HG03139 (cell line): ENCODE data around the gene MAML2.

Source experiments
- ATAC-seq: cut with Tn5 transposase; IDR thresholded peaks from one replicate; pipeline ENCODE4 v1.9.1; 2021; ENCODE audit not compliant: unreplicated experiment

Gene MAML2

DNA sequence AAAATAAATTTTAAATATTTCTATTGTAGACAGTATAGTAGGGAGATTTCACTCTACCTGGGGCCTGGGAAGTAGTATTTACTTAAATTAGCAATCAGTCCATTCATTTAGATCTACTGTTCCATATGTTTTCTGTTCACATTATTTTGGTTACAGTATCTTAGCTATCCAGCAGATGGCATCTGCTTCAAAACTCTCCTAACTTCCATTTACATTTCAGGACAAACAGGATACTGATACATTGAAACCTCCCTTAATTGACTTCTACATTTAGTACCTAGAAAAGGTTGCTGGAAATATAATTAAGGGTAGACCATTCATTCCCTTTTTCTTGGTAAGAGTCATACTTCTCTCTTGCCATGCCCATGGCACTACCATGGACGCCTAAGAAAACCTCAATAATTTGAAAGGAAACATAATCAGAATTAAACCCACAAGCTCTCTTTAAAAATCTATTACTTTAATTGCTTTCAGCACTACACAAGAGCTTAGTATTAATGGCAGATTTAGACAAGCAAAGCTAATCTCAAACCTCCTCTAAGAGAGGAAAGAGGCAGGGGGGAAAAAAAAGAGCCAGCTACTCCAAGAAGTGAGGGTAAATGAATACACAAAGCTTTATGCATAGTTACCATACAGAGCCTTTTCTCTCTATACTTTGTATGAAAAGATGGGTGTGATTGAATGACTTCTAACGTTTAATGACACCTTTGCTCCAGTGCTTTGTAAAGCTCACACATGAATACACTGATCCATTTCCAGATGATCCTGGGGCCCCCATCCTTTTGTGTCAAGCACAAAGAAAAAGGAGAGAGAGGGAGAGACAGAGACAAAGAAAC lies 287.9 kb downstream of the MAML2 start:
- ATAC-seq = no peak

DNA sequence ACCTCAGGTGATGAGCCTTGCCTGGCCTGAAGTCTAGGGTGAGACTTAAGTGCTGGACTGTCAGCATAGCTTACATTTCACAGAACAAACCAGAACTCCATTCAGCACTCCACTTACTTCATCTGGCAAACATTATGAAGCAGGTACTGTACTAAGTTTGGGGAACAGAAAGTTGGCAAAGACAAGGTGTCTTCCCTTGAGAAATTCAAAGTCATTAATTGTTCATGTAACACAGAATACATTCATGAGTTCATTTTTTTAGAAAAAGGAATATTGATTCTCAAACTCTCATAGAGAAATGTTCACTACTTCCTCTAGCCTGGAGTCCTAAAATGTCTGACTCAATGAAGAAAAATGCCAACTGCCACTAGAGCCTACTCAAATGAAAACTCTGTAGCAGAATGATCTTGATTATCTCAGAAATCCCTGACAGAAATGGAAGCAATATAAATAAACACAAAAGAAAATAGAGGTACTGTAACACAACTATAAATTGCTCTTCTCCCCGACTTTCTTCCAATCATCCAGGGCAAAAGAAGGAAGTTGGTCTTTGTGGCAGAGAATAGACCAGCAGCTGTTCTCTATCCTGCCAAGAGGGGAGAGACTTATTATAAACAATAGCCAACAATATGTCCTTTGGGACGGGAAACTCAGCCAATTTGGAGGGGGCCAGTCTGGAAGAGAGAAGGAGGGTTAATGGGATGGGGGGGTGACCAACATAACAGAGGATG lies 289.9 kb downstream of the MAML2 start:
- no peak for ATAC-seq

DNA sequence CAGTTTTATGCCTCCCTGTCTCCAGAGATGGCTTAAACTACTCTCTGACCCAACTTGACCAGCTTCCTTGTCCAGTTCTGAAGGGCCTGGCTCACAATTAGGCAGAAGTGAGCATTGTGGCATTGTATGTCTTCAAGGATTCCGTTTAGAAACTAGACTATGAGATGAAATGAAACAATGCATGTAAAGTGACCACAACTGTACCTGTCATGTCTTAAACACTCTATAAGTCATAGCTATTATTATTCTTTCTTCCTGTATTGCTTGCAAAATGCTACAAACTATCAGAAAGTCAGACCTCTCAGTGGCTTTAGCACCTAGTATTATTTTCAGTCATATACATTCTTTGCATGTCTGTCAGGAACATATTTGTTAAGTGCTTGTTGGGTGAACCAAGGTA lies 291.2 kb downstream of the MAML2 start:
- peak; percentile 91 for ATAC-seq

GRCh38 chr11:96050435-96051182 lies 292.4 kb downstream of the MAML2 start:
- ATAC-seq = no peak

GRCh38 chr11:96049426-96049825 lies 293.6 kb downstream of the MAML2 start:
- ATAC-seq = no peak

DNA sequence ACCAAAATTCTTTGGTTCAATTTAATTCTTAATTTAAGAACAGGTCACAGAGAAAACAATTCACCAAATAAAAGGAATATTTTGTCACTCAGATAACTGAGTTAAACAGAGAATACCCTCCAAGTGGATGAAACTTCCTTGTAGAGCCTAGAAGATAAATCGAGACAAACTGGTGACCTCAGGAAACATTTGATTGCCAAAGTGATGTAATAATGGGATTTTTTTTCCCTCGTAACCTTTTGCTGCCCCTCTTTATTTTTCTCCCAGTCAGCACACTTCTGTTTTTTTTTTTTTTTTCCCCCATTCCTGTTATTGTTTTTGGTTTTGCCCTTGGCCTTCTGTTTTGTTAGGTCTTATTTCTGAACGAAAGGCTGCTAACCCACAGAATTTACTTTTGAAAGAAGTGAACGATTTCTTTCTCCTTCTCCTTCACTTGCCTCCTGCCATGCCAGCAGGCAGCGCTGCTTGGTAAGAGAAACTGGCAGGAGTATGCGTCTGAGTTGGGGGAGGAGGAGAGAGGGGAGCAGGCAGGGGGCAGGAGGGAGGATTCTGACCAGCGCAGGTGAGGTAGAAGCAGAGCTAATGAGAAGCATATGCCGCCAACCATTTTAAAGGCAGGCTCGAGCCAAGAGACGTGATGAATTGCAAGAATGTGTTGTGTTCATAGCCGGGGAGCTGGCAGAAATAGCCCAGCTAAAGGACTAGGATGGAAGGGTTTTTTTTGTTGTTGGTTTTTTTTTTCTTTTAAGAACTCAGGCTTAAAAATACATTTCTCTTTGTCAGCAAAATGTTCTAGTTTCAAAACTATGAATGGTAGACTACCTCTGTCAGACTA lies 297.2 kb downstream of the MAML2 start:
- no peak for ATAC-seq

GRCh38 chr11:96044747-96045146 lies 298.2 kb downstream of the MAML2 start:
- no peak for ATAC-seq

GRCh38 chr11:96044311-96044710 lies 298.7 kb downstream of the MAML2 start:
- ATAC-seq = no peak

GRCh38 chr11:96043291-96043690 lies 299.7 kb downstream of the MAML2 start:
- no peak for ATAC-seq

DNA sequence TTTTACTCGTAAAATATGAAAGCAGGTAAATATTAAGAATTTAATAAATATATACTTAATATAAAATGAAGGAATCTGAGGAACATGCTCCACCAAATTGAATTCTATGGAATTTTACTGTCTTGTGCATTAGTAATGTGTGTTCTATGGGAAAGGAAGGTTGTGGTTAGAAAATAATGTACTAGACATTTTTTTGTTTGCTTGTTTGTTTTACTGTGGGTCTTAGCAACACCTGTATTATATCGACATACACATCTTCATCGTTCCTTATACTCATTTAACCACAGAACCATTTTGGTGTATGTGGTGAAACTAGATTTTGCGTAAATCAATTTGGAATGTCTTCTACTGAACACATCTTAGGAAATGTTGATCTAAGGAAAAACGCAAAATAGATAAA lies 304.9 kb downstream of the MAML2 start:
- no peak for ATAC-seq

GRCh38 chr11:96037405-96037949 lies 305.5 kb downstream of the MAML2 start:
- ATAC-seq = no peak

- ATAC-seq = no peak
These were observed 306.1 kb downstream of the MAML2 start for GRCh38 chr11:96036863-96037262.

- ATAC-seq = no peak
These were observed 307.3 kb downstream of the MAML2 start for GRCh38 chr11:96035740-96036078.

DNA sequence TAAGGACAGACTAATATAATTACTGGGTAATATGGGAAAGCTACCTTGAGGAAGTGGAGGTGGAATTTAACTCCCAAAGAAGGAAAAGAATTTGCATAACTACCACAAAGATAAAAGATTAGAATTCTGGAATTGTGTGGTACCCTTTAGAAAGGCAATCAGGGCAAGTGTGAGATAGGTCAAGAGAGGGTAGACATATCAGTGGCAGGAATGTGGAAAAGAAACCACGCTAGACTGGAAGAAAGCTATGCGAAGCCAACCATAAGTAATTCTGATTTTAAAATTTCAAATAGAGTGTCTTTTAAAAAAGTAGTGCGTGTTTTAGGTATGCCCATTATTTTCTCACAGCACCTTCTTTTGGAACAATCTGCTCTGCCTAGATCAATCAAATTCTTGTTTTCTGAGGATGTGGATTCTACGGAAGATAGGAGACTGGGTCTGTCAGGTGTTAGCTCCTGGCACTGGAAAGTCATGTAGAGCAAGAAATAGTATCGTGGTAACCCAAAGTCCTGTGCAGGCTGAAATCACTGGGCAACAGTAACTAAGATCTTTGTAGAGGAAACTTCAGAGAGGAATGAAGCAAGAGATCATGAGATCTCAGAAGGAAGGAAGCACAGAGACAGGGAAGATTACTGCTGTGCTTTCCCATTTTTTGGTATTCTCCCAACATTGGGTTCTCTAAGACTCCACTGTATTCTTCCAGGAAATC lies 307.8 kb downstream of the MAML2 start:
- no peak for ATAC-seq

DNA sequence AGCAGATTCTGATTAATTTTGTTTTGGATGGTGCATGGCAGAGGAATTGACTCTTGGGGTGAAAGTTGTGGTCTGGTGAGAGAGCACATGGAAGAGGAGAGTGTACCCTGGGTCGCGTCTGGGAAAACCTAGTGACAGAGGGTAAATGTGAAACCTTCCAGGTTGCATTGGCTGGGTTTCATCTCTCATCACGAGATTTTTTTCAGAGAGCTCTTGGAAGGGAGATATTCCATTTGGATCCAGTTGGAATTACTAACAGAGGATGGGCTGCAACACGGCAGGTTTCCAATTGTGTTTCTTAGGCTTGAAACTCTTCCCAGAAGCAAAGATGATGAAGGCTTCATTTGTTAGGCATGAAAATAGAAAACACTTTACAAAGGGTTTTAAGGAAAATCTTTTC lies 309.4 kb downstream of the MAML2 start:
- no peak for ATAC-seq

- no peak for ATAC-seq
These were observed 309.9 kb downstream of the MAML2 start for GRCh38 chr11:96033095-96033494.

- ATAC-seq = no peak
These were observed 314.2 kb downstream of the MAML2 start for GRCh38 chr11:96028746-96029145.

DNA sequence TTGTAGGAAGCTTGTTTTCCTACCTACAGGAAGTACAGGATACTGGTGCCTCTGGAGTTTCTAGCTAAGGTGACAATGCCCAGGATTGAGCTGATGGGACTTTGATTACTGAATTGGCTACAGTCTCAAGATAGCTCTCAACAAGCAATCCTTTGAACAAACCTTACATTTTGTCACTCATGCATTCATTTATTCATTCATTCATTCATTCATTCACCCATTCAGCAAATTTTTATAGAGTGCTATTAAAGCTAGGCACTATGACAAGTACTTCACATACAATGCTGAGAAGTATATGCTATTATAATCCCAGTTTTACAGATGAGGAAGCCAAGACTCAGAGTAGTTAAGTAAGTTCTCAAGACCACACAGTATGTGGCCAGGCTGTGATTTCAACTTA lies 316.0 kb downstream of the MAML2 start:
- ATAC-seq = no peak

DNA sequence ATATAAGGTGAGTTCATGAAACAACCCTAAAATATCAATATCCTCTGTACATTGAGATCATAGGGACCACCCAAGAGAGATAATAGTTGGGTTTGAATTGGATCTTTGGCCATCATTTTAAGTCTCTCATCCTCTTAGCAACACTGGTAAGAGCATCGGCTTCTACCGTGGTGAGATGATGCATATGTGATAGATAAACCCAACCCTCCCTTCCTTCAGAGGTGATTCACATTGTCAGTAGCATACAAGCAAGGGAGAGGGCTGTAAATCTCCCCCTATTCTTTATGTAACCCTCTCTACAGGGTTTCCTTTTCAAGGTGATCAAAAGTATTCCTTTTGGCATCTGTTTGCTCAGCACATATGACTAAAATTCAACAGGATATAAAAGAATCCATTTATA lies 316.7 kb downstream of the MAML2 start:
- no peak for ATAC-seq

- ATAC-seq = no peak
These were observed 318.3 kb downstream of the MAML2 start for GRCh38 chr11:96024666-96025065.
